GM23248 (cell line): ENCODE measurements around the gene SLC66A1. TPM values are rescaled to one million over a fixed set of nuclear protein-coding genes. Genes with fewer than 3 reads are reported as not detected.

Experiments used
- DNase-seq: peaks from one replicate; pipeline ENCODE4 v3.0.0-alpha.2; 2015
- H2AFZ ChIP-seq: fragments of 200-600 bp; sonication (generic); 2 replicates; pipeline ENCODE4 v1.6.1; 2016; ENCODE audit warnings: antibody characterized with exemption
- H3F3A ChIP-seq: fragments of 200-600 bp; sonication (generic); 2 replicates; pipeline ENCODE4 v1.6.1; 2016; ENCODE audit warnings: mild to moderate bottlenecking, antibody characterized with exemption, mixed run types; ENCODE audit not compliant: insufficient read depth
- H3K27ac ChIP-seq: fragments of 200-600 bp; sonication (generic); 2 replicates; pipeline ENCODE4 v1.5.1; 2016; ENCODE audit warnings: mild to moderate bottlenecking
- H3K27me3 ChIP-seq: fragments of 200-600 bp; sonication (generic); replicated peaks from 2 replicates; pipeline ENCODE4 v1.6.1; 2016; ENCODE audit warnings: mild to moderate bottlenecking; ENCODE audit not compliant: insufficient read depth
- H3K36me3 ChIP-seq: fragments of 200-600 bp; sonication (generic); 2 replicates; pipeline ENCODE4 v1.6.1; 2016; ENCODE audit warnings: low read depth, mild to moderate bottlenecking
- H3K4me1 ChIP-seq: fragments of 200-600 bp; sonication (generic); 2 replicates; pipeline ENCODE4 v1.6.1; 2016; ENCODE audit warnings: mild to moderate bottlenecking; ENCODE audit not compliant: insufficient read depth
- H3K4me2 ChIP-seq: fragments of 200-600 bp; sonication (generic); one replicate; pipeline ENCODE4 v1.6.1; 2016; ENCODE audit warnings: mild to moderate bottlenecking; ENCODE audit not compliant: unreplicated experiment
- H3K4me3 ChIP-seq: fragments of 200-600 bp; sonication (generic); 2 replicates; pipeline ENCODE4 v1.5.1; 2016; ENCODE audit warnings: mild to moderate bottlenecking
- H3K79me2 ChIP-seq: fragments of 200-600 bp; sonication (generic); 2 replicates; pipeline ENCODE4 v1.6.1; 2016; ENCODE audit warnings: mild to moderate bottlenecking; ENCODE audit not compliant: insufficient read depth
- H3K9ac ChIP-seq: fragments of 200-600 bp; sonication (generic); 2 replicates; pipeline ENCODE4 v1.6.1; 2016; ENCODE audit warnings: mild to moderate bottlenecking
- H3K9me2 ChIP-seq: fragments of 200-600 bp; sonication (generic); 2 replicates; pipeline ENCODE4 v1.6.1; 2016; ENCODE audit warnings: mixed run types, mild to moderate bottlenecking, moderate library complexity; ENCODE audit not compliant: insufficient read depth
- H3K9me3 ChIP-seq: fragments of 200-600 bp; sonication (generic); one replicate; pipeline ENCODE4 v1.6.1; 2017; ENCODE audit warnings: low read depth
- H4K20me1 ChIP-seq: fragments of 200-600 bp; sonication (generic); 2 replicates; pipeline ENCODE4 v1.6.0; 2016; ENCODE audit not compliant: insufficient read depth
- EZH2 ChIP-seq: fragments of 200-600 bp; sonication (generic); IDR thresholded peaks from 2 replicates; pipeline ENCODE4 v1.6.1; 2018; ENCODE audit warnings: antibody characterized with exemption, mild to moderate bottlenecking; ENCODE audit not compliant: insufficient read depth, poor library complexity, severe bottlenecking
- EZH2phosphoT487 ChIP-seq: fragments of 200-600 bp; sonication (generic); IDR thresholded peaks from 2 replicates; pipeline ENCODE4 v1.6.1; 2018; ENCODE audit warnings: antibody characterized with exemption, moderate library complexity, mild to moderate bottlenecking, low read depth; ENCODE audit not compliant: insufficient read depth
- WGBS, 2 experiments: methylation state at CpG; one replicate each; pipeline ENCODE4 v1.1.6; 2015 to 2017; ENCODE audit warnings: low lambda C conversion rate in 2 of 2, low coverage in 1 of 2; ENCODE audit errors: missing lambda C conversion rate in 2 of 2; 5-methylcytosine and 5-hydroxymethylcytosine counted together
- in situ Hi-C: fragments of 300-500 bp; cut with MboI; formaldehyde crosslinking; loops from 2 replicates; pipeline ENCODE4 v1.15.0; 2020
- polyA plus RNA-seq: library from polyadenylated mRNA; unstranded; fragments of >200 nt; fragmentation: Nextera tagmentation; extraction: Ambion mirVana; gene quantifications from 2 replicates; pipeline ENCODE4 v1.2.1, GENCODE V29; 2016
- total RNA-seq: library from RNA; depleted of rRNA; stranded (reverse); fragments of >200 nt; shearing (Covaris generic); gene quantifications from 2 replicates; pipeline ENCODE4 v1.2.3, GENCODE V29; 2014

The SLC66A1 gene
- total and polyA plus RNA-seq, 2 experiments from 2014 or later = 13.5 to 16.2 TPM

- Histone ChIP-seq H3F3A (no peaks in the 10 kb centered on the region; the same call in 1 of the 2 replicates), H2AFZ (no peak overlapping the region), H3K4me1 (no peaks in the 10 kb centered on the region), H4K20me1 (no peaks in the 10 kb centered on the region), H3K79me2 (no peaks in the 10 kb centered on the region), H3K27ac (no peak overlapping the region), H3K9me2 (no peaks in the 10 kb centered on the region), H3K36me3 (no peaks in the 10 kb centered on the region), H3K4me3 (no peak overlapping the region), H3K27me3 (no peaks in the 10 kb centered on the region), H3K9ac (no peak overlapping the region), H3K9me3 (no peaks in the 10 kb centered on the region), H3K4me2 (no peak overlapping the region)
- TF ChIP-seq EZH2phosphoT487 = no peak
- TF ChIP-seq EZH2 = no peak
- in situ Hi-C loops = no loop called here
- 86 to 93% methylated on average over 5 of the region's 5 CpGs for WGBS, 2 experiments
- DNase-seq = no peak
Measured at GRCh38 chr1:19329611-19330010, 17.5 kb downstream of the SLC66A1 start.

- WGBS, 2 experiments = 25 to 37% methylated on average over 14 of the region's 14 CpGs
- no peak overlapping the region for H3K9ac ChIP-seq
- no peaks in the 10 kb centered on the region for H4K20me1 ChIP-seq
- H3K4me1 ChIP-seq = no peaks in the 10 kb centered on the region
- no peaks in the 10 kb centered on the region for H3K9me2 ChIP-seq
- no peak overlapping the region for H3K4me2 ChIP-seq
- H2AFZ ChIP-seq = no peak overlapping the region
- in situ Hi-C loops = no loop called here
- H3K79me2 ChIP-seq = no peaks in the 10 kb centered on the region
- no peak overlapping the region for H3K27ac ChIP-seq
- no peaks in the 10 kb centered on the region for H3K27me3 ChIP-seq
- no peak for DNase-seq
- no peaks in the 10 kb centered on the region for H3K36me3 ChIP-seq
- TF ChIP-seq EZH2 = no peak
- TF ChIP-seq EZH2phosphoT487 = no peak
- H3K4me3 ChIP-seq = no peak overlapping the region
- H3K9me3 ChIP-seq = no peaks in the 10 kb centered on the region
- H3F3A ChIP-seq = no peaks in the 10 kb centered on the region; the same call in 1 of the 2 replicates
Measured at GRCh38 chr1:19330449-19331135, 18.5 kb downstream of the SLC66A1 start.

- TF ChIP-seq EZH2phosphoT487 = no peak
- TF ChIP-seq EZH2 = no peak
- H3K9me2 ChIP-seq = no peaks in the 10 kb centered on the region
- H3K27ac ChIP-seq = no peak overlapping the region
- WGBS, 2 experiments = 70 to 74% methylated on average over 12 to 13 of the region's 13 CpGs
- no peak for DNase-seq
- no peak overlapping the region for H3K9ac ChIP-seq
- H3K4me3 ChIP-seq = no peak overlapping the region
- H3K4me1 ChIP-seq = no peaks in the 10 kb centered on the region
- no peaks in the 10 kb centered on the region for H3K27me3 ChIP-seq
- no peaks in the 10 kb centered on the region for H3K9me3 ChIP-seq
- in situ Hi-C loops = no loop called here
- H3K36me3 ChIP-seq = no peaks in the 10 kb centered on the region
- no peaks in the 10 kb centered on the region for H3K79me2 ChIP-seq
- H2AFZ ChIP-seq = no peak overlapping the region
- no peak overlapping the region for H3K4me2 ChIP-seq
- no peaks in the 10 kb centered on the region for H4K20me1 ChIP-seq
- H3F3A ChIP-seq = no peaks in the 10 kb centered on the region; the same call in 1 of the 2 replicates
Measured at GRCh38 chr1:19331262-19331878, 19.2 kb downstream of the SLC66A1 start.

GRCh38 chr1:19332832-19333231 lies 20.7 kb downstream of the SLC66A1 start:
- H3K79me2 ChIP-seq = no peaks in the 10 kb centered on the region
- no peak overlapping the region for H3K4me2 ChIP-seq
- no peak overlapping the region for H2AFZ ChIP-seq
- H3K9ac ChIP-seq = no peak overlapping the region
- no peaks in the 10 kb centered on the region for H3K36me3 ChIP-seq
- no peak overlapping the region for H3K27ac ChIP-seq
- no peaks in the 10 kb centered on the region for H4K20me1 ChIP-seq
- no peaks in the 10 kb centered on the region for H3K4me1 ChIP-seq
- no peaks in the 10 kb centered on the region for H3K9me3 ChIP-seq
- in situ Hi-C loops = no loop called here
- no peak overlapping the region for H3K4me3 ChIP-seq
- WGBS, 2 experiments = 89% methylated on average over 12 of the region's 12 CpGs
- H3K27me3 ChIP-seq = no peaks in the 10 kb centered on the region
- TF ChIP-seq EZH2 (no peak), EZH2phosphoT487 (no peak)
- no peaks in the 10 kb centered on the region for H3K9me2 ChIP-seq
- H3F3A ChIP-seq = peaks cover 7% of the 10 kb centered on the region
- DNase-seq = no peak
